Stimulated activated CD8-positive, alpha-beta memory T cell treated with anti-CD3 and anti-CD28 coated beads, Interleukin-12 subunit alpha, Interleukin-12 subunit beta, amount 100 ng/mL, for 4 hours (primary cell): Measurements from ENCODE around the gene CLCN6.
"Not testable (repeated sequence)": the region's sequence is repeated elsewhere in the genome, so short reads cannot be mapped to it uniquely, and the experiment has no call there.

Experiments used
- DNase-seq: peaks from one replicate; pipeline ENCODE4 v3.0.0-alpha.2; 2020; ENCODE audit warnings: low read depth

Gene CLCN6

DNA sequence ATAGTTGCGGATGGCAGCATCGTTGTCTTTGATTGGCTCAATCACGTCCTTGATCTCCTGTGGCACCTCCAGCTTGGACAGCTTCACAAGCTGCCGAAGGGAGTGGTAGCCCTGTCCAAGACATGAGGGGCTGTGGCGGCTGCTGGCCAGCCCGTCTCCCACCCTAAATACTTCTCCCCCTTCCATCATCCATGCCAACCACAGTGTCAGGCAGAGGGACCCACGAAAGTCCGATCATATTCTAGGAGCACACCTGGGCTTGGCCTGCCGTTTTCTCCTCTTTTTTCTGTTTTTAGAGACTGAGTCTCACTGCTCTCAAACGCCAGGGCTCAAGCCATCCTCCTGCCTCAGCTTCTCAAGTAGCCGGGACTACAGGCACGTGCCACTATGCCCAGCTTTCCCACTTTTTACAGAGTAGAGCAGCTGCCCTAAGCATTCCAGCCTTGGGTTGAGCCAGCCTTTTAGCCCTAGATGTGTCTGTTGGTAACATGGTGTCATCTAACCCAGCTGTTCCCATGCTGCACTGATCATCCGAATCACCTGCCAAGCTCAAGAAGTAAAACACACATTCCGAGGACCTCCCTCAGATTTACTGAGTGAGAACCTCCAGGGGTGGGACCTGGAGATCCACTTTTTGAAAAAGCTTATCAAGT is 10.6 kb upstream of the CLCN6 start:
- DNase-seq: no peak

DNA sequence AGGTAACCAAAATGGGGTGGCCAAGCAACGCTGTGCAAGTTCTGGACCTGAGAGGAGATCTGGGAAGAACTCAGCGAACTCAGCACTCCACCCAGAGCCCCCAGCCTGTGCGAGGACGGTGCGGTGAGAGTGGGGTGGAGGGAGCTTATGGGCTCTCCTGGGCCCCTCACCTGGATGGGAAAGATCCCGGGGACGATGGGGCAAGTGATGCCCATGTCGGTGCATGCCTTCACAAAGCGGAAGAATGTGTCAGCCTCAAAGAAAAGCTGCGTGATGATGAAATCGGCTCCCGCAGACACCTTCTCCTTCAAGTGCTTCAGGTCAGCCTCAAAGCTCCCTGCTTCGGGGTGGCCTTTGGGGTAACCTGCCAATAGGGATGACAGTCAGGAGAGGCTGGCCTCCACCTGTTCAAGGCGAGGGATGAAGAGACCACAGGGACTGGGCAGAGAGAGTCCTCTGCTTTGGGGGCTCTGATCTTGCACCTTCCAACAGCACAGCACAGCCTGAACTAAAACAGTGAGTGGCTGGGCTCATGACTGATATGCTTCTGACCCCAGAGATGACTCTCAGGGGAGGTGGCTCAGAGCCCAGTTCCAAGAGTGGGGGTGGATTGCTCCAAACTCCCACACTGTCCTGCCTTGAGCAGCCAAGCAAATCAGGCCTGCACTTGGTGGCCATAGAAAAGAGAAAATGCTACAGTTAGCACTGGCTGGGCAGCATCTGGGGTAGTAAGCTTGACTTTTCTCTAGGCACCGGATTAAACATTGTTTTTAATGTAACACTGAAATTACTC is 9.8 kb upstream of the CLCN6 start:
- DNase-seq: no peak

- no peak for DNase-seq
These were observed 8.3 kb upstream of the CLCN6 start for GRCh38 chr1:11797525-11798216.

DNA sequence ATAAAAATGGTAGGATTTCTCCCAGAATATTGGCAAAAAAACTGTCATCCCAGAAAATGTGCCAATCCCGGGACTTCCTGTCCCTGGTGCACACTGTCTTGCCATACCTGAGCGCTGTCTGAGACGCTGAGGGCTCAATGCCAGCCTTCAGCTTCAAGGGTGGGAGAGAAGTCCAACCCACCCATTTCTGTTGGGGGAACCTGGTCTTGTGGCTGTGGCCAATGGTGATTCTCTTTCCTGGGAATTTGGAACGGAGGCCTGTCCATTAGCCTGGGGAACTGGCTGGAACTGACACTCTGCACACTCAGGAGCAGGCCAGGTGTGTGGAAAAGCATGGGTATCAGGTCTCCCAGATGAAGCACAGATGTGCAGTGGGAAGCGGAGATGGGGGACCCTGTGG is 6.9 kb upstream of the CLCN6 start:
- no peak for DNase-seq

GRCh38 chr1:11799896-11800295 is 6.1 kb upstream of the CLCN6 start:
- no peak for DNase-seq

DNA sequence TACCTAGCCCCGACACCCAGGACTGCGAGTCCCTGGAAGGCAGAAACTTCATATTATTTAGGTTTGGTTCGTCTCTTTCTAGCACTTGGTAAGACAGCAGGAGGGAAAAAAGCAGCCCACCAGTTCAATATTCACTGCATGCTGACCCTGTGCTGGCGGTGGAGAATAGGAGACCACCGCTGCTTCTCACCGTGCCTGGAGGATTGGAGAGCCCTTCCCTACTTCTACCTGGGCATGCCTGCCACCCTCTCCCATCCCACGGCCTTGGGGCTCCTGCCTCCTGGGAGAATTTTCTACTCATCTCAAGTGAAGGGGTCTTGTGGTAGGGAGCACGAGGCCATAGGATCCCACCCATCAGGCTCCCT is 5.6 kb upstream of the CLCN6 start:
- DNase-seq: no peak

DNA sequence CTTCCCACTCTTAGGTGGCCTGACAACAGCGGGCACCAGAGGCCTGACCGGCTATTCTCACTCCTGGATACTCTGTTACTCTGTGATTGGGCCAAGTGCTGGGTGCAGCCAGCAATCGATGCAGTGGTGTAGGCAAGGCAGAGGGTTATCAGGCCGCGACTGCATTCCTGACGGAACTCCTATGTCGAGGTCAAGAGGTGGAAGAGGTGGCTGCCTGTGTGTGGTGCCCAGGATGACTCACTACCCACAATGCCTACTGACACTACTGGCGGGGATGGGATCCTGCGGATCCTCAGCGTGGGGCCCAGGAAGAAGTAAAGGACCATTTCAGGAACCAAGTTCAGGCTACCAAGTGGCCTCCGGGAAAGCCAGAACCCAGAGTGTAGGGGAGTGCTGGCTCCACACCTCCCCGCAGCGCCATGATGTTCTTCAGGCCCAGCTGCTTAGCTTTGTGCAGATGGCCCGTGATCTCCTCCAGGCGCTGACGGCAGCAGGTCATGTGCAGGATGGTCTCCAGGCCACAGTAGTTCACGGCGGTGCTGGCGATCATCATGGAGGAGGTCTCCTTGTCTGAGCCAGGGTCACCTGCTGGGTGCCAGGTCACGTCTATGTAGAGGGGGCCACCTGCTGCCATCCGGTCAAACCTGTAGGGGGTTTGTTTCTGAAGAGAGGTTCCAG is 5.1 kb upstream of the CLCN6 start:
- no peak for DNase-seq

DNA sequence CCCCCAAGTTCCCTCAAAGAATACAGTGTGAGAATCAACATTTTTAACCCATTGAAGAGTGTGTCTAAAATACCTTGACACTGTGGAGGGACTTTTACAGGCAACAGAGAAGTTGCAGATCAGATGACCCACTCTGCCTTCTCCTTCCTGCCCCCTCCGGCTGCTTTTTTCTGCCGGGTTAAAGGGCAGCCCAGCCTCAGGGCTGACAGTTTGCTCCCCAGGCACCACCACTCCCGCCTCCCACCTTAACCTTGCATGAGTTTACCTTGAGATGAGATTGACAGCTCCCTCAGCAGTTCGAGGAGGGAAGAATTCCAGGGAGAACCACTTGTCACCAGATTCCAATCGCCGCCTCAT is 3.4 kb upstream of the CLCN6 start:
- DNase-seq: no peak

DNA sequence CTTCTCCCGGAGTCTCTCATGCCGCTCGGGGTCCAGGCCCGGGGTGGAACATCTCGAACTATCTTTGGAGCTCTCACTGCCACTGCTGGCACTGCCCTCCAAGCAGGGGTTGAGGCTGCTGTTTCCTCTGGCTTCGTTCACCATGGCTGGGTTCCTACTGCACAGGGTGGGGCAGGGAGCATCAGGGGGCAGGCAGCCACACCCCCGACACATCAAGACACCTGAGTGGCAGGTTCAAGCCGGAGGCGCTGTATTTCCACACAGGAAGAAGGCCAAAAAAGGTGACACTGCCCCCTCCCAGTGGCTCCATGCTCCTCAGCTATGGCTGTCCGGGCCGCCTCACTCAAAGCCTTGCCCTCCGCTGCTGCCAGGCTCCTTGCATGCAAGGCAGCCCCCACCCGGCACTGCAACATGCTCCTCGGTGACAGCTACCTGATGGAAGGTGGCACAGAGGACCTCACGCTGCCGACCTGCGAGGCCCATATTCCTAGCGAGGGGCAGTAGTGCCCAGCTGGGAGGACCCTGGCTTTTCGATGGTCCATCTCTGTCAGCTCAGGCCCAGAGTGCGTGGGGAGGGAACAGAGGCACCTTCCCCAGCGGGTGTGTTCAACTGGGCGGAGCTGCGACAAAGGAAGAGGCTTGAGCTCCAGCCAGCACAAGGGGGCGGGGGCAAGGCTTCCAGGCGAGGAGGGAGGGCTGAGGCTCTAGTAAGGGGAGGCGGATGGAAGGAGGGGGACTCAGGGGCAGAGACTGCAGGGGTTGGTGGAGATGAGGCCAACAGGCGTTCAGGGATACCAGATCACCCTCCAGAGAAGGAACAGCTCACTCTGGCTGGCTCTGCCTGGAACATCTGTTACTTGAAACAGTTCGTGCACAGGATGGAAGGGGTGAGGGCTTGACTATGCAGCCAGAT is 2.8 kb upstream of the CLCN6 start:
- peak; percentile 58 for DNase-seq

- not testable (repeated sequence) for DNase-seq
These were observed 1.9 kb upstream of the CLCN6 start for GRCh38 chr1:11803924-11804665.

GRCh38 chr1:11804666-11805421 is 1.1 kb upstream of the CLCN6 start:
- no peak for DNase-seq

- no peak for DNase-seq
These were observed 431 bp downstream of the CLCN6 start for GRCh38 chr1:11806307-11806936.

DNA sequence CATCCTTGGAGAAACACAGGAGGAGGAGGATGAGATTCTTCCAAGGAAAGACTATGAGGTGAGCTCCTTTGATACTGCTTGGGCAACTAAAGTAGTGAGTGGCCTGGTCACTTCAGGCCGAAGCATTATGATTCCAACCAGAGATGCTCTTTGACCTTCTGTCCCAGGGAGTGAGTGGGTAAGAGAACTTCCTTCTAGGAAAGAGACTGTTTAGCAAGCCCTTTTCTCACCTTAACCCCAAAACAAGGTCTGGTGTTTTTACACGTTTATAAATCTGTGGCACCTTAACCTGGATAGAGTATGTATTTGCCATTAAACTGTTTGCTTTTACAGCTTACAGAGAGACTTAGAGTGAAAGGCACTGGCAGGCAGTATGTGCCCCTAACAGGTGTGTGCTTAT is 1.1 kb downstream of the CLCN6 start:
- no peak for DNase-seq

GRCh38 chr1:11813021-11813420 is 7.0 kb downstream of the CLCN6 start:
- no peak for DNase-seq

- no peak for DNase-seq
These were observed 11.2 kb downstream of the CLCN6 start for GRCh38 chr1:11817192-11817591.

- DNase-seq: no peak
These were observed 16.1 kb downstream of the CLCN6 start for GRCh38 chr1:11822091-11822490.

DNA sequence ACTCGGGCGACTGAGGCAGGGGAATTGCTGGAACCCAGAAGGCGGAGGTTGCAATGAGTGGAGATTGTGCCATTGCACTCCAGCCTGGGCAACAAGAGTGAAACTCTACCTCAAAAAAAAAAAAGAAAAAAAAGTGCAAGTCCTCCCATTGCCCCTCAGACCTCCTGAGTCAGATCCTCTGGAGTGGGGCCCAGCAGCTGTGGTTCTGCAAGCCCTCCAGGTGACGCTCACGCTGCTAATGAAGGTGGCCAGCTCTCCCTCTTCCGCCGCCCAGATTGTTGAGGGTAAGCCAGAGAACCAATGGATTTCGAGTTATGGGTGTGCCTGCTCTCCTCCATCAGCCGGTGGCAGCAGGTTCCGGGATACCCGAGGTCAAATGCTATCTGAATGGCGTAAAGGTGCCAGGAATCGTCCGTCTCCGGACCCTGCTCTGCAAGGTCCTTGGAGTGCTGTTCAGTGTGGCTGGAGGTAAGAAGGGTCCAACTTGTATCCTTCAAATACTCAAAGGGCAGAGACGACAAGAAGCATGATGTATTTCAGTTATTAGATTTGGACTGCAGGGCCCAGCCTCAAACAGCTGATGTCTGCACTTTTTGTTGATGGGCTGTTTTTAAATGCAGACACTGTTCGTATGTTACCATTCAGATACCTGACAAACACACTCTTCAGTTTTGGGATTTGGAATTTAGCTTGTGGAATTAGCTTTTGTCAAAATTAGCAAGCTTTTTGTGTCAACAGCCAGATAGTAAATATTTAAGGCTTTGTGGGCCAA is 17.6 kb downstream of the CLCN6 start:
- no peak for DNase-seq

GRCh38 chr1:11825131-11825530 is 19.1 kb downstream of the CLCN6 start:
- DNase-seq: no peak

DNA sequence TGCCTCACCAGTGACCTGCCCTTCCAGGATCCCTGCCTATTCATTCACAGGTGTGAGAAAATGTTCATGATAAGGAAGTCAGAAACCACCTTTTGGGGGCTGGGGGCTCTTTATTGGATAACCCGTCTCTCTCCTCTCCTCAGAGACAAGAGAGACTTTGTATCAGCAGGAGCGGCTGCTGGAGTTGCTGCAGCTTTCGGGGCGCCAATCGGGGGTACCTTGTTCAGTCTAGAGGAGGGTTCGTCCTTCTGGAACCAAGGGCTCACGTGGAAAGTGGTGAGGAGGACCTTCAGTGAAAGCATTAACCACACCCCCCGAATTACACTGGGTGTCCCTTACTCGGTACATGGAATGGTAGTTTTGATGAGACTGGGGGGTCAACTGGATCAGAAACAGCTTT is 21.0 kb downstream of the CLCN6 start:
- DNase-seq: no peak
